GM19397 (cell line): ENCODE results near the gene IKZF2.

ENCODE experiments used
- ATAC-seq: cut with Tn5 transposase; IDR thresholded peaks from one replicate; pipeline ENCODE4 v1.9.1; 2021; ENCODE audit warnings: mild to moderate bottlenecking, moderate library complexity; ENCODE audit not compliant: unreplicated experiment

The IKZF2 gene

GRCh38 chr2:212968284-212969081 is 182.9 kb downstream of the IKZF2 start:
- ATAC-seq = no peak

- no peak for ATAC-seq
These were observed 184.5 kb downstream of the IKZF2 start for GRCh38 chr2:212966884-212967283.

- no peak for ATAC-seq
These were observed 188.7 kb downstream of the IKZF2 start for GRCh38 chr2:212962691-212963090.

GRCh38 chr2:212961255-212961654 is 190.2 kb downstream of the IKZF2 start:
- ATAC-seq = no peak

- ATAC-seq = no peak
These were observed 191.1 kb downstream of the IKZF2 start for GRCh38 chr2:212960336-212960735.

- no peak for ATAC-seq
These were observed 191.8 kb downstream of the IKZF2 start for GRCh38 chr2:212959471-212960117.

- no peak for ATAC-seq
These were observed 192.6 kb downstream of the IKZF2 start for GRCh38 chr2:212958757-212959295.

GRCh38 chr2:212958133-212958532 is 193.3 kb downstream of the IKZF2 start:
- ATAC-seq = no peak

- no peak for ATAC-seq
These were observed 193.8 kb downstream of the IKZF2 start for GRCh38 chr2:212957624-212958023.

- ATAC-seq = no peak
These were observed 194.5 kb downstream of the IKZF2 start for GRCh38 chr2:212956665-212957607.

GRCh38 chr2:212953170-212953920 is 198.1 kb downstream of the IKZF2 start:
- peak; percentile 85 for ATAC-seq

- no peak for ATAC-seq
These were observed 201.6 kb downstream of the IKZF2 start for GRCh38 chr2:212949786-212950185.
